Activated CD4-positive, alpha-beta T cell treated with anti-CD3 and anti-CD28 coated beads, Interleukin-10, Interleukin-2, amounts not matched to agents 100 ng/mL and 50 ng/mL, durations not matched to agents 16 hours and 8 hours (primary cell): ENCODE measurements around the gene GPATCH4.
"Not testable (repeated sequence)": the region's sequence is repeated elsewhere in the genome, so short reads cannot be mapped to it uniquely, and the experiment has no call there.

Source experiments
- DNase-seq: peaks from one replicate; pipeline ENCODE4 v3.0.0-alpha.2; 2020

GPATCH4 gene

GRCh38 chr1:156601122-156601830 is at the start of gene GPATCH4:
Gene GPATCH4, minus strand, starts transcription at chr1:156601479.
- DNase-seq: peak; percentile 91

DNA sequence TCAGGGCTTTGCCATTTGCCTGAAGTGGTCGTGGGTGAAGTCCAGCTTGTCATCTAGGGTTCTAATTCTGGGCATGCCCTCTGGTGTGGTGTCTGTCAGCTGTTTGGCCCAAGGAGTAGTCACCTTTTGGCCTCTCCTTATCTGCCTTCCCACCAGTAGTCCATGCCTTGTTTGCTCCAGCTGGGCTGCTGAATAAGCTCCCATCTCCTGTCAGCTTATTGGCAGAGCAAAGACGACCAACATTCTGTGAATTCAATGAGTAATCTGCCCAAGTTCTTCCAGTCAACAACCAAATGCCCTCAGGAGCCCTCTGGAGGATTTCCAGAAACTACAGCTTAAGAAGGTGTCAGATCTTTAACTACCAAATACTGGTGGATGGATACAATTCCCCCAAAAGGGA is 47.7 kb upstream of the GPATCH4 start:
- DNase-seq: no peak

- DNase-seq: no peak
Measured at GRCh38 chr1:156648496-156648895, 47.2 kb upstream of the GPATCH4 start.

DNA sequence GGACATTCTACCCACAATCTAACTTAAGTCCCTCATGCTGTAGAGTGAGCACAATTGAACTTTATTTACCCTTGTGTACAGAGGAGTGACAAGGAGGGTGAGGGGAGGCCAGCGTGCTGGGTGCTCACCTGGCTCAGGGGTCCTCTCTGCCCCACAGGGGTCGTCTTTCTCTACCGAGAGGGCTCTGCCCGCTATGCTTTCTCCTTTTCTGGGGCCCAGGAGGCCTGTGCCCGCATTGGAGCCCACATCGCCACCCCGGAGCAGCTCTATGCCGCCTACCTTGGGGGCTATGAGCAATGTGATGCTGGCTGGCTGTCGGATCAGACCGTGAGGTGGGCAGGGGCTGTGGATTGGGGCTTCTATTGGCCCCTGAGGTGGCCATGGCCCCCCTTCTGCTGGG is 46.1 kb upstream of the GPATCH4 start:
- DNase-seq: no peak

- DNase-seq: no peak
Measured at GRCh38 chr1:156646738-156647211, 45.5 kb upstream of the GPATCH4 start.

DNA sequence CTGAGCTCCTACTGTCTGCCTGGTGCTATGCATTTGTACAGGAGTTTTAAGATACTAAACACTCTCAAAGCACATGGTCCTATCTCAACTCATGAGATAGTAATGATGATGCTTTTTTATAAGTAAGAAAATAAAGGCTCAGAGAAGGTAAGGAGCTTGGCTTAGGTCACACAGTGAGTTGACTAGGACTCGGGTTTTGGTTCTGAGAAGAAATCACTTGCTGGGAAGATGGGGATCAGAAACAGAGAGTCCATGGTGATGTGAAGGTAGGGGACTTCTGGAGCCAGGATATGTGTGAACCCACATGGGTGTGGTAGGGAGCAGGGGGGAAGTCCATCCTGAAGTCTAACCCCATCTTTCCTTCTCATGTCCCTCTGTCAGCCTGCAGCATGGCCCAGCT is 44.4 kb upstream of the GPATCH4 start:
- DNase-seq: no peak

GRCh38 chr1:156645056-156645455 is 43.8 kb upstream of the GPATCH4 start:
- no peak for DNase-seq

- DNase-seq: no peak
Measured at GRCh38 chr1:156644640-156645039, 43.4 kb upstream of the GPATCH4 start.

GRCh38 chr1:156644146-156644545 is 42.9 kb upstream of the GPATCH4 start:
- no peak for DNase-seq

- DNase-seq: peak; percentile 70
Measured at GRCh38 chr1:156643778-156644092, 42.5 kb upstream of the GPATCH4 start.

GRCh38 chr1:156643049-156643777 is 41.9 kb upstream of the GPATCH4 start:
- no peak for DNase-seq

- no peak for DNase-seq
Measured at GRCh38 chr1:156642265-156643048, 41.2 kb upstream of the GPATCH4 start.

DNA sequence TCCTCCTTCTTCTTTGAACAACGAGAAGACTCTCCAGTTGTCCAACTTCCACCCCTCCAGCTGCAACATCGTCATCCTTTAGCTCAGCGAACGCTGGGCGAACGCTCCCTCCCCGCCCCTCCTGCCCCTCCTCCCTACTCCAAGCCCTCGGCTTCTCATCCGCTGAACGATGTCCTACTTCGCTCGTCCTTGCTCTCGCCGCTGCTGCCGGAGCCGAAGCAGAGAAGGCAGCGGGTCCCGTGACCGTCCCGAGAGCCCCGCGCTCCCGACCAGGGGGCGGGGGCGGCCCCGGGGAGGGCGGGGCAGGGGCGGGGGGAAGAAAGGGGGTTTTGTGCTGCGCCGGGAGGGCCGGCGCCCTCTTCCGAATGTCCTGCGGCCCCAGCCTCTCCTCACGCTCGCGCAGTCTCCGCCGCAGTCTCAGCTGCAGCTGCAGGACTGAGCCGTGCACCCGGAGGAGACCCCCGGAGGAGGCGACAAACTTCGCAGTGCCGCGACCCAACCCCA is 40.5 kb upstream of the GPATCH4 start, which contains the start of gene BCAN:
TSS of gene BCAN (plus strand) at position 357 of the 504 bp plus-strand sequence. CDS start 3,938 bp downstream, outside the sequence.
- DNase-seq: no peak

- DNase-seq: no peak
Measured at GRCh38 chr1:156640842-156641706, 39.8 kb upstream of the GPATCH4 start.

- no peak for DNase-seq
Measured at GRCh38 chr1:156639601-156640101, 38.4 kb upstream of the GPATCH4 start.

DNA sequence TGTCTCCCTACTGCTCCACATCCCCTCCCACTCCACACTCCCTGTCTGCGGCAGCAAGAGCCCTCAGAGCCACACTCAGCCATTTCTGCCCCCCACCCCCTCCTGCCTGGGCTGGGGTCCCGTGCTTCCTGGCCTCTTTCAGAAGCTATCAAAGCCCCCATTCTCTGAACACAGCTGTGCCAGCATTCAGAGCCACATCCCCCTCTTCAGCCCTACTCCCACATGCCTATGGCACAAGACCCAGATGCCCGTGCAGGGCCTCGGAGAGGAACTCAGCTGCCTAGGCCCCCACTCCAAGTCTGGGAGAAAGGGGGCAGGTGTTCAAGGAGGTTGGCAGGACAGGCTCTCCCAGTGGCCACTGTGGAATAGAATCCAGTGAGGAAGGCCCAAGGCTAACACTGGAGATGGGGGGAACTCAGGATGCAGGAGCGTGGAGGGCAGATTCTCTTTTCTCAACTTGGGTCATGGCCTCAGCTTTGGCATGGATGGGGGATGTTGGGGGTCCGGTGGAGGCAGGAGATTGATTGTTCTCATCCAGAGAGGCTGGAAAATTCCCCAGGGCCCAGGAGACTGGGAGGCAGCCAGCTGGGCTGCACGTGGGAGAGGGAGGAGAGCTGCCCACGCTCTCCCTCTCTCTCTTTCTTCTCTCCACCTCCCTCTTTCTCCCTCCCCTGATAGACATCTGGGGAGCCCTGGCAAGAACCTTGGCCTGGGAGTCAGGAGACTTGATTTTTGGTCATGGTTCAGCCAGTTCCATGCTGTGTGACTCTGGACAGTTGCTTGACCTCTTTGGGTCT is 37.1 kb upstream of the GPATCH4 start:
- DNase-seq: no peak

GRCh38 chr1:156632355-156632754 is 31.1 kb upstream of the GPATCH4 start:
- DNase-seq: no peak

GRCh38 chr1:156631152-156631551 is 29.9 kb upstream of the GPATCH4 start:
- DNase-seq: not testable (repeated sequence)

DNA sequence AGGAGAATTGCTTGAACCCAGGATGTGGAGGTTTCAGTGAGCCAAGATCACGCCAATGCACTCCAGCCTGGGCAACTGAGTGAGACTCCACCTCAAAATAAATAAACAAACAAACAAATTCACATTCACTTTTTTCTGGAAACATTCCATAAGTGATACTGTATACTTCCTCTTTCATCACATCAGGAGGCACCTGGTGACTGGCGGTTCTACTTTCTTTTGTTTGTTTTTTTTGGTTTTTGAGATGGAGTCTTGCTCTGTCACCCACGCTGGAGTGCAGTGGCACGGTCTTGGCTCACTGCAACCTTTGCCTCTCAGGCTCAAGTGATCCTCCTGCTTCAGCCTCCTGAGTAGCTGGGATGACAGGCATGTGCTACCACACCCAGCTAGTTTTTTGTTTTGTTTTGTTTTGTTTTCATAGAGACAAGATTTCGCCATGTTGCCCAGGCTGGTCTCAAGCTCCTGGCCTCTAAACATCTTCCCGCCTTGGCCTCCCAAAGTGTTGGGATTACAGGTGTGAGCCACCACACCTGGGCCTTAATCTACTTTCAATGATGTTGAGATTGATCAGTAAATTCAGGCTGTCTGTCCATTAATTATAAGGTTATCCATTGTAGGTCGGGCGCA is 28.7 kb upstream of the GPATCH4 start:
- no peak for DNase-seq

DNA sequence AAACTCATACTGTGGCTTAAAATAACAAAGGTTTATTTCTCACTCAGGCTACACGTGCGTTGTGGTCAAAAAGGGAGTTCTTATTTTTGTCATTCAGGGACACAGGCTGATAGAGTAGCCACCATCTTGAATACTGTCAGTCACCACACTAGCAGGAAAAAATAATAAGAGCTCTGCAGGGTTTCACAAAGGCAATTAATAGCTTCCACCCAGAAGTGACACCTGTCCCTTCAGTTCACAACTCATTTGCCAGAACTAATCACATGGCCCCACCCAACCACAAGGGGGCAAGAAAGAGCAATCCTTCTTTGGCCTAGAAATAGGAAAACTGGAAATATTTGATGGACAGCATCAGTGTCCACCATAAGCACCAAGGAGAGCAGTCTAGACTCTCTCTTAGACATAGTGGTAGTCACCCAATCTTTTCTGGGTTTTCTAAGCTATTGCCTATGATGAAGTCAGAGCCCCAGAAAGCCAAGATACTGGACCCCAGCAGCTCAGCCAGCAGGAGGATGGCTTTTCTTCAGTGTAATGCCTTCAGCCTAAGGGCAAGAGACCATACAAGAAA is 26.1 kb upstream of the GPATCH4 start:
- peak; percentile 39 for DNase-seq

DNA sequence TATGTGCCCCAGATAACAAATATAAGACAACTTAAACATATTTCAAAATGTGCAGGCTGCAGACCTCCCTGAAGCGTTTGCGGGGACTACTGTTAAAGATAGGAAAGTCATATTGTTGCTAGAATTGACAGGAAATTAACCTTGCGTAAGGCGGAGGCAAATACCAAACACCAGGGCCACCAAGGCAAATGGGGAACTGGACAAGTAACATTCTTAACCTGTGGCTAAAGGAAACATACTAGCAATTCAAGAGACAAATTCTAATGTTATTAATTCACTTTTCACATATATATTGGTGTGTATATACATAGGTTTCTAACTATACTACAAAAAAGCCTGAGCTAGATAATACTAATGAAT is 24.8 kb upstream of the GPATCH4 start:
- no peak for DNase-seq
